CD14-positive monocyte (primary cell): Measurements from ENCODE around the gene UBA6. TPM values are rescaled to one million over a fixed set of nuclear protein-coding genes. Genes with fewer than 3 reads are reported as not detected.

Source experiments
- DNase-seq, 3 donors: peaks; one replicate each; pipeline ENCODE4 v3.0.0-alpha.2; 2011 to 2022
- H2AFZ ChIP-seq: 2 replicates; pipeline ENCODE4 v1.6.0; 2012; ENCODE audit warnings: mild to moderate bottlenecking, low read depth, low read length, inconsistent platforms; ENCODE audit not compliant: insufficient read depth, poor library complexity, severe bottlenecking
- H3K27ac ChIP-seq, 2 donors: 1 replicate in 1 of 2; 2 replicates in 1 of 2; pipeline ENCODE4 v1.5.1; 2012 to 2013; ENCODE audit warnings: low read length in 2 of 2, control low read depth in 1 of 2, inconsistent platforms in 1 of 2, low read depth in 1 of 2, mild to moderate bottlenecking in 1 of 2
- H3K27me3 ChIP-seq, 2 donors: one replicate each; pipeline versions ENCODE4 v1.6.0 to v1.6.1; 2011 to 2013; ENCODE audit warnings: low read length in 2 of 2; ENCODE audit not compliant: control insufficient read depth in 2 of 2, insufficient read depth in 2 of 2
- H3K36me3 ChIP-seq, 2 donors: replicated peaks in 1 of 2; 1 replicate in 1 of 2; 2 replicates in 1 of 2; pipeline versions ENCODE4 v1.5.1 to v1.6.1; 2012 to 2013; ENCODE audit warnings: low read length in 2 of 2, control low read depth in 1 of 2, inconsistent platforms in 1 of 2, mild to moderate bottlenecking in 1 of 2; ENCODE audit not compliant: insufficient read depth in 2 of 2, control insufficient read depth in 1 of 2
- H3K4me1 ChIP-seq, 2 donors: 1 replicate in 1 of 2; 2 replicates in 1 of 2; pipeline versions ENCODE4 v1.5.1 to v1.6.1; 2012 to 2013; ENCODE audit warnings: low read length in 2 of 2, control low read depth in 1 of 2, inconsistent platforms in 1 of 2, mild to moderate bottlenecking in 1 of 2, moderate library complexity in 1 of 2; ENCODE audit not compliant: insufficient read depth in 2 of 2, control insufficient read depth in 1 of 2
- H3K4me2 ChIP-seq: replicated peaks from 2 replicates; pipeline ENCODE3; 2012; ENCODE audit warnings: low read length, moderate library complexity, mild to moderate bottlenecking; ENCODE audit not compliant: poor library complexity, severe bottlenecking; ENCODE audit errors: extremely low read depth
- H3K4me3 ChIP-seq, 3 experiments: fragments of 200-600 bp in 1 of 3; sonication (generic) in 1 of 3; replicated peaks in 1 of 3; 1 replicate in 2 of 3; 2 replicates in 1 of 3; pipeline ENCODE4 v1.5.1; 2011 to 2013; ENCODE audit warnings: low read length in 3 of 3, mild to moderate bottlenecking in 3 of 3, control low read depth in 2 of 3, low read depth in 2 of 3, inconsistent platforms in 1 of 3, moderate library complexity in 1 of 3
- H3K79me2 ChIP-seq: 2 replicates; pipeline ENCODE4 v1.6.0; 2012; ENCODE audit warnings: mild to moderate bottlenecking, control low read depth, inconsistent platforms, low read length, moderate library complexity; ENCODE audit not compliant: insufficient read depth
- H3K9ac ChIP-seq: 2 replicates; pipeline ENCODE4 v1.6.0; 2017; ENCODE audit warnings: low read length, mild to moderate bottlenecking; ENCODE audit not compliant: insufficient read depth, poor library complexity, severe bottlenecking
- H3K9me3 ChIP-seq, 2 donors: replicated peaks in 1 of 2; 1 replicate in 1 of 2; 2 replicates in 1 of 2; pipeline versions ENCODE4 v1.5.1 to v1.6.1; 2012 to 2013; ENCODE audit warnings: low read length in 2 of 2, control low read depth in 1 of 2; ENCODE audit not compliant: control insufficient read depth in 1 of 2, insufficient read depth in 1 of 2
- H4K20me1 ChIP-seq: 2 replicates; pipeline ENCODE4 v1.6.0; 2012; ENCODE audit warnings: mild to moderate bottlenecking, low read length, control low read depth, moderate library complexity; ENCODE audit not compliant: insufficient read depth
- H3K27ac Mint-ChIP-seq, 7 donors: one replicate each; pipeline ENCODE4 v1.8.0; 2020; ENCODE audit warnings: mild to moderate bottlenecking in 7 of 7, mixed read lengths in 7 of 7, moderate library complexity in 6 of 7, inconsistent platforms in 2 of 7
- H3K27me3 Mint-ChIP-seq, 3 donors: one replicate each; pipeline ENCODE4 v1.8.0; 2021 to 2022; ENCODE audit warnings: low read depth in 3 of 3, mild to moderate bottlenecking in 3 of 3, mixed read lengths in 3 of 3, moderate library complexity in 3 of 3, inconsistent platforms in 1 of 3
- H3K36me3 Mint-ChIP-seq, 2 donors: one replicate each; pipeline ENCODE4 v1.8.0; 2020; ENCODE audit warnings: mixed read lengths in 2 of 2, inconsistent platforms in 1 of 2, mild to moderate bottlenecking in 1 of 2
- H3K4me1 Mint-ChIP-seq: one replicate; pipeline ENCODE4 v1.8.0; 2020; ENCODE audit warnings: mild to moderate bottlenecking, mixed read lengths
- H3K4me3 Mint-ChIP-seq, 2 donors: one replicate each; pipeline ENCODE4 v1.8.0; 2020; ENCODE audit warnings: mild to moderate bottlenecking in 2 of 2, mixed read lengths in 2 of 2, moderate library complexity in 1 of 2
- H3K9me3 Mint-ChIP-seq, 7 donors: one replicate each; pipeline ENCODE4 v1.8.0; 2020 to 2022; ENCODE audit warnings: mixed read lengths in 7 of 7, mild to moderate bottlenecking in 6 of 7, moderate library complexity in 6 of 7, inconsistent platforms in 2 of 7
- CTCF ChIP-seq: fragments of 200-600 bp; IDR thresholded peaks from one replicate; pipeline ENCODE4 v1.8.0; 2022; ENCODE audit warnings: antibody characterized with exemption, mild to moderate bottlenecking
- WGBS: methylation state at CpG from one replicate; pipeline ENCODE4 v1.1.5; 2013; ENCODE audit warnings: missing lambda C conversion rate; ENCODE audit not compliant: insufficient coverage; 5-methylcytosine and 5-hydroxymethylcytosine counted together
- intact Hi-C, 2 donors: fragments of 100-400 bp; cut with micrococcal nuclease; formaldehyde crosslinking; loops; one replicate each; pipeline versions ENCODE4 v1.15.0 to v1.15.1; 2023
- polyA plus RNA-seq, 3 donors: library from polyadenylated mRNA; depleted of rRNA in 1 of 3; unstranded in 2 of 3; stranded (reverse) in 1 of 3; fragments of 300-500 nt in 2 of 3; fragments of >200 nt in 1 of 3; fragmentation: Illumina TruSeq in 2 of 3; gene quantifications; 1 replicate in 2 of 3; 2 replicates in 1 of 3; pipeline ENCODE4 v1.2.3, GENCODE V29; 2012 to 2021

Gene UBA6
- polyA plus RNA-seq, 3 donors, result 8.4 to 22.0 (median 21.0) TPM

- Mint-ChIP-seq H3K9me3 (no peaks in the 10 kb centered on the region), H3K4me3 (no peak overlapping the region), H3K4me1 (no peaks in the 10 kb centered on the region), H3K27ac (no peak overlapping the region), H3K36me3 (no peaks in the 10 kb centered on the region), H3K27me3 (no peaks in the 10 kb centered on the region)
- TF ChIP-seq CTCF, result no peak
- Histone ChIP-seq H3K4me1 (no peaks in the 10 kb centered on the region), H3K4me2 (no peak overlapping the region), H2AFZ (no peak overlapping the region), H3K9me3 (no peaks in the 10 kb centered on the region), H3K36me3 (no peaks in the 10 kb centered on the region), H4K20me1 (no peaks in the 10 kb centered on the region), H3K27ac (no peak overlapping the region), H3K4me3 (no peak overlapping the region), H3K79me2 (no peaks in the 10 kb centered on the region), H3K27me3 (no peaks in the 10 kb centered on the region), H3K9ac (no peak overlapping the region)
- WGBS, result no CpG with 5 or more reads among the region's 3 CpGs
- DNase-seq, result no peak
- intact Hi-C loops, result no loop called here
Observed at GRCh38 chr4:67587156-67587555, 113.8 kb downstream of the UBA6 start.

GRCh38 chr4:67584496-67584895 lies 116.5 kb downstream of the UBA6 start:
- no peak for TF ChIP-seq CTCF
- Histone ChIP-seq H3K27ac (no peak overlapping the region), H3K4me1 (no peaks in the 10 kb centered on the region), H3K9me3 (no peaks in the 10 kb centered on the region), H3K9ac (no peak overlapping the region), H3K4me2 (no peak overlapping the region), H3K79me2 (no peaks in the 10 kb centered on the region), H3K27me3 (no peaks in the 10 kb centered on the region), H3K4me3 (no peak overlapping the region), H2AFZ (no peak overlapping the region), H3K36me3 (no peaks in the 10 kb centered on the region), H4K20me1 (no peaks in the 10 kb centered on the region)
- H3K4me3 Mint-ChIP-seq, result no peak overlapping the region
- no peak for DNase-seq
- H3K27ac Mint-ChIP-seq, result no peak overlapping the region
- H3K4me1 Mint-ChIP-seq, result peaks cover 9% of the 10 kb centered on the region
- no peaks in the 10 kb centered on the region for H3K36me3 Mint-ChIP-seq
- no peaks in the 10 kb centered on the region for H3K27me3 Mint-ChIP-seq
- no peaks in the 10 kb centered on the region for H3K9me3 Mint-ChIP-seq
- intact Hi-C loops, result no loop called here
